ENCODE measurements around the gene FZD7. TPM values are rescaled to one million over a fixed set of nuclear protein-coding genes. Genes with fewer than 3 reads are reported as not detected.

The FZD7 gene
- total and polyA plus RNA-seq, 10 of the 15 experiments (the other 5 are each of a cell fraction or from before 2014, with no cell fraction given): 0.24 to 2.4 (median 0.75) TPM

DNA sequence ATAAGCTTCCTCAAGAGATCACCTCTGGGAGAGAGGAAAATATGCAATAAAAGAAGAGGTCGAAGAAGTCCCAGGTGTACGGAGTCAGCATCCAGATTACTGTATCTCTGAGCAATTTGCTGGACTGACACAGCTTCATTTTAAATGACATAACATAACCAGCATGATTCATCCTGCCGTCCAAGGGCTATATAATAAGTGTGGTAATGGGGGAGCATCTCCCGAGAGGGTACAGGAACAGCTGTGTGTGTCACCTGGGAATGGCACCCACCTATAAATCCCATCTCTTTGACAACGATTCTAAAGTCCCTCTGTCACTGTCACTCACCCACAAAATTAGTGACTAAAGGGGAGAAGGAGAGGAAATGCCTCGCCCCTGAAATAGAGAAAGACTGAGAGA is 19.3 kb upstream of the FZD7 start:
- intact Hi-C loops (cut with micrococcal nuclease; ENCODE audit: unreplicated experiment) (no loop called here), in situ Hi-C loops (cut with MboI) (no loop called here)
- FAIRE-seq (no peak), ATAC-seq (no peak), DNase-seq (ENCODE audit: low read depth, low spot score) (no peak)
- no TSS peak for BruUV-seq (replicated peaks)
- H3K27me3 ChIP-seq (replicated peaks in 1 of 2; ENCODE audit: control insufficient read depth in 2 of 2, insufficient read depth in 2 of 2, low read length in 1 of 2): no peaks in the 10 kb centered on the region; a peak in 1 of 4 replicates
- H3K4me1 ChIP-seq (ENCODE audit: control insufficient read depth, insufficient read depth, low read length): no peaks in the 10 kb centered on the region
- ChIA-PET RAD21 (ENCODE audit: unreplicated experiment) (interaction anchor here (0.6 kb wide), 1 partner anchor 161 kb away, joined by 3 read pairs; no protein-coding TSS in a partner anchor), POLR2A (interaction anchor here (0.7 kb wide), 1 partner anchor 10 kb away, joined by 3 read pairs; no protein-coding TSS in a partner anchor), CTCF (interaction anchor here (1.3 to 1.8 kb wide), 2 partner anchors 9 to 10 kb away, joined by 4 to 8 read pairs; no protein-coding TSS in a partner anchor), SMC1A (ENCODE audit: uncharacterized antibody, unreplicated experiment) (interaction anchor here (1.4 kb wide), 1 partner anchor 9 kb away, joined by 4 read pairs; no protein-coding TSS in a partner anchor)
- WGBS (ENCODE audit: insufficient coverage, insufficient replicate concordance, low lambda C conversion rate, missing lambda C conversion rate): 32% methylated on average over 6 of the region's 6 CpGs
- H3K4me2 ChIP-seq (ENCODE audit: control insufficient read depth, insufficient read depth): no peak overlapping the region
- no peaks in the 10 kb centered on the region for H3K9me3 ChIP-seq (replicated peaks; ENCODE audit: control insufficient read depth, insufficient read depth, low read length)
- no peak overlapping the region for H3K4me3 ChIP-seq
- H3K27ac ChIP-seq (ENCODE audit: control insufficient read depth, insufficient read depth): no peak overlapping the region
- no peak overlapping the region for H2AFZ ChIP-seq (ENCODE audit: control insufficient read depth, low read depth, low read length)
- no peaks in the 10 kb centered on the region for H3K79me2 ChIP-seq (ENCODE audit: control insufficient read depth, insufficient read depth, low read length)
- no peak overlapping the region for H3K9ac ChIP-seq (ENCODE audit: control insufficient read depth, insufficient read depth, low read length)
- H3K36me3 ChIP-seq (ENCODE audit: control insufficient read depth in 2 of 2, insufficient read depth in 2 of 2, low read length in 1 of 2): no peaks in the 10 kb centered on the region
- H4K20me1 ChIP-seq (ENCODE audit: control insufficient read depth, insufficient read depth): no peaks in the 10 kb centered on the region
- TF ChIP-seq BHLHE40 (IDR thresholded peaks at IDR 0.05; ENCODE audit: borderline replicate concordance in 1 of 2, low read depth in 2 of 2, low read length in 1 of 2): no peak
- TF ChIP-seq, protein P1, sequence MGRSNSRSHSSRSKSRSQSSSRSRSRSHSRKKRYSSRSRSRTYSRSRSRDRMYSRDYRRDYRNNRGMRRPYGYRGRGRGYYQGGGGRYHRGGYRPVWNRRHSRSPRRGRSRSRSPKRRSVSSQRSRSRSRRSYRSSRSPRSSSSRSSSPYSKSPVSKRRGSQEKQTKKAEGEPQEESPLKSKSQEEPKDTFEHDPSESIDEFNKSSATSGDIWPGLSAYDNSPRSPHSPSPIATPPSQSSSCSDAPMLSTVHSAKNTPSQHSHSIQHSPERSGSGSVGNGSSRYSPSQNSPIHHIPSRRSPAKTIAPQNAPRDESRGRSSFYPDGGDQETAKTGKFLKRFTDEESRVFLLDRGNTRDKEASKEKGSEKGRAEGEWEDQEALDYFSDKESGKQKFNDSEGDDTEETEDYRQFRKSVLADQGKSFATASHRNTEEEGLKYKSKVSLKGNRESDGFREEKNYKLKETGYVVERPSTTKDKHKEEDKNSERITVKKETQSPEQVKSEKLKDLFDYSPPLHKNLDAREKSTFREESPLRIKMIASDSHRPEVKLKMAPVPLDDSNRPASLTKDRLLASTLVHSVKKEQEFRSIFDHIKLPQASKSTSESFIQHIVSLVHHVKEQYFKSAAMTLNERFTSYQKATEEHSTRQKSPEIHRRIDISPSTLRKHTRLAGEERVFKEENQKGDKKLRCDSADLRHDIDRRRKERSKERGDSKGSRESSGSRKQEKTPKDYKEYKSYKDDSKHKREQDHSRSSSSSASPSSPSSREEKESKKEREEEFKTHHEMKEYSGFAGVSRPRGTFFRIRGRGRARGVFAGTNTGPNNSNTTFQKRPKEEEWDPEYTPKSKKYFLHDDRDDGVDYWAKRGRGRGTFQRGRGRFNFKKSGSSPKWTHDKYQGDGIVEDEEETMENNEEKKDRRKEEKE (IDR thresholded peaks at IDR 0.05): no peak
- no peak for TF ChIP-seq BACH1 (IDR thresholded peaks at IDR 0.05; ENCODE audit: borderline replicate concordance)
- TF ChIP-seq, protein P2, sequence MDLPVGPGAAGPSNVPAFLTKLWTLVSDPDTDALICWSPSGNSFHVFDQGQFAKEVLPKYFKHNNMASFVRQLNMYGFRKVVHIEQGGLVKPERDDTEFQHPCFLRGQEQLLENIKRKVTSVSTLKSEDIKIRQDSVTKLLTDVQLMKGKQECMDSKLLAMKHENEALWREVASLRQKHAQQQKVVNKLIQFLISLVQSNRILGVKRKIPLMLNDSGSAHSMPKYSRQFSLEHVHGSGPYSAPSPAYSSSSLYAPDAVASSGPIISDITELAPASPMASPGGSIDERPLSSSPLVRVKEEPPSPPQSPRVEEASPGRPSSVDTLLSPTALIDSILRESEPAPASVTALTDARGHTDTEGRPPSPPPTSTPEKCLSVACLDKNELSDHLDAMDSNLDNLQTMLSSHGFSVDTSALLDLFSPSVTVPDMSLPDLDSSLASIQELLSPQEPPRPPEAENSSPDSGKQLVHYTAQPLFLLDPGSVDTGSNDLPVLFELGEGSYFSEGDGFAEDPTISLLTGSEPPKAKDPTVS (IDR thresholded peaks at IDR 0.05; ENCODE audit: low read depth, low read length): no peak
- TF ChIP-seq RB1 (IDR thresholded peaks at IDR 0.05; ENCODE audit: borderline replicate concordance): no peak
- TF ChIP-seq PML (IDR thresholded peaks at IDR 0.05; ENCODE audit: low read length): no peak
- no peak for TF ChIP-seq YBX1 (IDR thresholded peaks at IDR 0.05)
- TF ChIP-seq, protein P3, sequence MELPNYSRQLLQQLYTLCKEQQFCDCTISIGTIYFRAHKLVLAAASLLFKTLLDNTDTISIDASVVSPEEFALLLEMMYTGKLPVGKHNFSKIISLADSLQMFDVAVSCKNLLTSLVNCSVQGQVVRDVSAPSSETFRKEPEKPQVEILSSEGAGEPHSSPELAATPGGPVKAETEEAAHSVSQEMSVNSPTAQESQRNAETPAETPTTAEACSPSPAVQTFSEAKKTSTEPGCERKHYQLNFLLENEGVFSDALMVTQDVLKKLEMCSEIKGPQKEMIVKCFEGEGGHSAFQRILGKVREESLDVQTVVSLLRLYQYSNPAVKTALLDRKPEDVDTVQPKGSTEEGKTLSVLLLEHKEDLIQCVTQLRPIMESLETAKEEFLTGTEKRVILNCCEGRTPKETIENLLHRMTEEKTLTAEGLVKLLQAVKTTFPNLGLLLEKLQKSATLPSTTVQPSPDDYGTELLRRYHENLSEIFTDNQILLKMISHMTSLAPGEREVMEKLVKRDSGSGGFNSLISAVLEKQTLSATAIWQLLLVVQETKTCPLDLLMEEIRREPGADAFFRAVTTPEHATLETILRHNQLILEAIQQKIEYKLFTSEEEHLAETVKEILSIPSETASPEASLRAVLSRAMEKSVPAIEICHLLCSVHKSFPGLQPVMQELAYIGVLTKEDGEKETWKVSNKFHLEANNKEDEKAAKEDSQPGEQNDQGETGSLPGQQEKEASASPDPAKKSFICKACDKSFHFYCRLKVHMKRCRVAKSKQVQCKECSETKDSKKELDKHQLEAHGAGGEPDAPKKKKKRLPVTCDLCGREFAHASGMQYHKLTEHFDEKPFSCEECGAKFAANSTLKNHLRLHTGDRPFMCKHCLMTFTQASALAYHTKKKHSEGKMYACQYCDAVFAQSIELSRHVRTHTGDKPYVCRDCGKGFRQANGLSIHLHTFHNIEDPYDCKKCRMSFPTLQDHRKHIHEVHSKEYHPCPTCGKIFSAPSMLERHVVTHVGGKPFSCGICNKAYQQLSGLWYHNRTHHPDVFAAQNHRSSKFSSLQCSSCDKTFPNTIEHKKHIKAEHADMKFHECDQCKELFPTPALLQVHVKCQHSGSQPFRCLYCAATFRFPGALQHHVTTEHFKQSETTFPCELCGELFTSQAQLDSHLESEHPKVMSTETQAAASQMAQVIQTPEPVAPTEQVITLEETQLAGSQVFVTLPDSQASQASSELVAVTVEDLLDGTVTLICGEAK (IDR thresholded peaks at IDR 0.05; ENCODE audit: borderline replicate concordance): no peak
- TF ChIP-seq, protein P4, sequence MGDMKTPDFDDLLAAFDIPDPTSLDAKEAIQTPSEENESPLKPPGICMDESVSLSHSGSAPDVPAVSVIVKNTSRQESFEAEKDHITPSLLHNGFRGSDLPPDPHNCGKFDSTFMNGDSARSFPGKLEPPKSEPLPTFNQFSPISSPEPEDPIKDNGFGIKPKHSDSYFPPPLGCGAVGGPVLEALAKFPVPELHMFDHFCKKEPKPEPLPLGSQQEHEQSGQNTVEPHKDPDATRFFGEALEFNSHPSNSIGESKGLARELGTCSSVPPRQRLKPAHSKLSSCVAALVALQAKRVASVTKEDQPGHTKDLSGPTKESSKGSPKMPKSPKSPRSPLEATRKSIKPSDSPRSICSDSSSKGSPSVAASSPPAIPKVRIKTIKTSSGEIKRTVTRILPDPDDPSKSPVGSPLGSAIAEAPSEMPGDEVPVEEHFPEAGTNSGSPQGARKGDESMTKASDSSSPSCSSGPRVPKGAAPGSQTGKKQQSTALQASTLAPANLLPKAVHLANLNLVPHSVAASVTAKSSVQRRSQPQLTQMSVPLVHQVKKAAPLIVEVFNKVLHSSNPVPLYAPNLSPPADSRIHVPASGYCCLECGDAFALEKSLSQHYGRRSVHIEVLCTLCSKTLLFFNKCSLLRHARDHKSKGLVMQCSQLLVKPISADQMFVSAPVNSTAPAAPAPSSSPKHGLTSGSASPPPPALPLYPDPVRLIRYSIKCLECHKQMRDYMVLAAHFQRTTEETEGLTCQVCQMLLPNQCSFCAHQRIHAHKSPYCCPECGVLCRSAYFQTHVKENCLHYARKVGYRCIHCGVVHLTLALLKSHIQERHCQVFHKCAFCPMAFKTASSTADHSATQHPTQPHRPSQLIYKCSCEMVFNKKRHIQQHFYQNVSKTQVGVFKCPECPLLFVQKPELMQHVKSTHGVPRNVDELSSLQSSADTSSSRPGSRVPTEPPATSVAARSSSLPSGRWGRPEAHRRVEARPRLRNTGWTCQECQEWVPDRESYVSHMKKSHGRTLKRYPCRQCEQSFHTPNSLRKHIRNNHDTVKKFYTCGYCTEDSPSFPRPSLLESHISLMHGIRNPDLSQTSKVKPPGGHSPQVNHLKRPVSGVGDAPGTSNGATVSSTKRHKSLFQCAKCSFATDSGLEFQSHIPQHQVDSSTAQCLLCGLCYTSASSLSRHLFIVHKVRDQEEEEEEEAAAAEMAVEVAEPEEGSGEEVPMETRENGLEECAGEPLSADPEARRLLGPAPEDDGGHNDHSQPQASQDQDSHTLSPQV (IDR thresholded peaks at IDR 0.05): no peak
- no peak for TF ChIP-seq STAT3 (IDR thresholded peaks at IDR 0.05; ENCODE audit: low read depth, low read length)

Data from GM12878 (cell line).